Ovary (tissue), 3 donors: Measurements from ENCODE around the gene UAP1L1.

ENCODE experiments used
- EP300 ChIP-seq: sonication (generic); formaldehyde crosslinking; IDR thresholded peaks from one replicate; pipeline ENCODE4 v1.6.1; 2017; ENCODE audit warnings: antibody characterized with exemption
- POLR2A ChIP-seq: fragments of 450-650 bp; IDR thresholded peaks from one replicate; pipeline ENCODE4 v1.6.1; 2017; ENCODE audit warnings: antibody characterized with exemption, mild to moderate bottlenecking, moderate library complexity
- TF ChIP-seq, protein P1 (sequence below), 3 donors: fragments of 450-650 bp in 2 of 3; fragments of 200-600 bp in 1 of 3; IDR thresholded peaks; one replicate each; pipeline versions ENCODE4 v1.5.1 to v1.8.0; 2016 to 2022; ENCODE audit warnings: antibody characterized with exemption in 3 of 3, mild to moderate bottlenecking in 1 of 3
- donor health status: DM: no; HTN: no; CAD: no.

DNA sequence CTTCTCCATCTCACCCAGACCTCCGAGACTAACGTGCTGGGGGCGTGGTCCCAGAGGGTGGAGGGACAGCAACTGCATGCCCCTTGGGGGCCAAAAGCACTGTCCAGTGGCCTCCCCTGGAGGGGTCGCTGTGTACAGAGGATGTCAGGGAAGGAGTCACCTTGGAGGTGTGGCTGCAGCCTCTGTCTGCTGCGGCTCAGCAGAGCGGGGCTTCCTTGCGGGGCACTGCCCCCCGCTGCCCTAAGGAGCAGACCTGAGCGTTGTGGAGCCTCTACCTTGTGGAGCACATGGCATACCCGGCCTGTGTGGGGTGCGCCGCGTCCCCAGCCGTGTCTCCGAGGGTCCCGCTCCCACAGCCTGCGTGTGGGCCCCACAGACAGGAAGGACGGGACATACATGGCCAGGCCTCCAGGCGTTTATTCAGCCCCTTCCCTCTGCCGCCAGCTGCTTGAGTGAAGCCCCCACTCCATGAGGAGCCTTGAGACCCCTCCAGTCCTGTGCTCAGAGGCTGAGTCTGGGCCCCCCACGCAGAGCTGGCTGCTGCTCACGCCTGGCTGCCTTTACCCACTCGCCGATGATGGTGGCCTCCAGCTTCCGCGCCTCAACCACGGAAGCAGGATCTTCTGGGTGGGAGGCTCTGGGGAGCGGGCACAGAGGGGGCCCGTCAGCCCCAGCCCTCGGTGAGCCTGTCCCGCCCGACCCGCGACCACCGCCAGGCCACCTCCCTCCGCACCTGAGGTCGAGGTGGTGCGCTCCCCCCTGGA is 33.0 kb downstream of the UAP1L1 start:
- TF ChIP-seq POLR2A = no peak
- TF ChIP-seq, protein P1, sequence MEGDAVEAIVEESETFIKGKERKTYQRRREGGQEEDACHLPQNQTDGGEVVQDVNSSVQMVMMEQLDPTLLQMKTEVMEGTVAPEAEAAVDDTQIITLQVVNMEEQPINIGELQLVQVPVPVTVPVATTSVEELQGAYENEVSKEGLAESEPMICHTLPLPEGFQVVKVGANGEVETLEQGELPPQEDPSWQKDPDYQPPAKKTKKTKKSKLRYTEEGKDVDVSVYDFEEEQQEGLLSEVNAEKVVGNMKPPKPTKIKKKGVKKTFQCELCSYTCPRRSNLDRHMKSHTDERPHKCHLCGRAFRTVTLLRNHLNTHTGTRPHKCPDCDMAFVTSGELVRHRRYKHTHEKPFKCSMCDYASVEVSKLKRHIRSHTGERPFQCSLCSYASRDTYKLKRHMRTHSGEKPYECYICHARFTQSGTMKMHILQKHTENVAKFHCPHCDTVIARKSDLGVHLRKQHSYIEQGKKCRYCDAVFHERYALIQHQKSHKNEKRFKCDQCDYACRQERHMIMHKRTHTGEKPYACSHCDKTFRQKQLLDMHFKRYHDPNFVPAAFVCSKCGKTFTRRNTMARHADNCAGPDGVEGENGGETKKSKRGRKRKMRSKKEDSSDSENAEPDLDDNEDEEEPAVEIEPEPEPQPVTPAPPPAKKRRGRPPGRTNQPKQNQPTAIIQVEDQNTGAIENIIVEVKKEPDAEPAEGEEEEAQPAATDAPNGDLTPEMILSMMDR (IDR thresholded peaks at IDR 0.05) = no peak
- no peak for TF ChIP-seq EP300
